Ramos (cell line): ENCODE data around the gene BRD8.
"Not testable (repeated sequence)": the region's sequence is repeated elsewhere in the genome, so short reads cannot be mapped to it uniquely, and the experiment has no call there.

Experiments
- in situ Hi-C: fragments of 300-500 bp; cut with MboI; formaldehyde crosslinking; loops from one replicate; pipeline ENCODE4 v1.14.3; 2022; ENCODE audit warnings: low sequenced_read_pairs; ENCODE audit not compliant: unreplicated experiment

BRD8 gene

GRCh38 chr5:138170299-138170698 is 8.1 kb downstream of the BRD8 start:
- in situ Hi-C loops: no loop called here

DNA sequence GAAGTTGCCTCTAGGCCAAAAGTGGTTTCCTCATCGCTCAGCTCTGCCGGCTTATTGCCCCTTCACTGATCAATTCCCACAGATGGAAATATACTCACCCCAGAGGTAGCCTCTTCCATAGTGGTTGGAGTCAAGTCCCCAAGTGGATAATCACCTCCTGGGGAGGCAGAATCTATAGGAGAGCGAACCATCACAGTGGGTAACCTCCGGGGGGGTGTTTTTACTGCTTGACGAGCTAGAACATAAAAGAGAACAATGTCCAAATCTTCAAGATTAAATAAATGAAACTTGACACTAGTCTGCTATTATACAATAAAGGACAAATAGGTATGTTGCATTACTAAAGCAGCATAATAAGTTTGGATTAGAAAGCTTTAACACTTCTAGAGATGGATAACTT is 9.3 kb downstream of the BRD8 start:
- in situ Hi-C loops: no loop called here

DNA sequence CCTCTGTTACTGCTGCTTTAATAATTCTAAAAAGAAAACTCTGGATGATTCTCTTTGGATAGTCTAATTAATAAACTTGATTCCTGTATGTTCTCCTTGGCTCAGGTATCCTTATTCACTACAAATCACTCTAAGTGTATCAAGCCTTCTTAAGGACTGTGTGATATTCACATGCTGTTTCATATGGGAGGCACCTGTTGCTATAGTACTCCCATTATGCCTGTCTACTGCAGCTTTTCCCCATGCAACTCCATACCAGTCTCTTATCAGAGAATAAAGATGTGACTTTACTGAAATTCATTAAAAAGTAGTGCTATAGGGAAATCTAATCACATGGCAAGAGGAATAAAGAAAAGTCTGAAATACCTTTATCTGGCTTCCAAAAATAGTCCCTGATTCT is 14.7 kb downstream of the BRD8 start:
- in situ Hi-C loops: no loop called here

GRCh38 chr5:138160706-138161105 is 17.7 kb downstream of the BRD8 start:
- in situ Hi-C loops: no loop called here

DNA sequence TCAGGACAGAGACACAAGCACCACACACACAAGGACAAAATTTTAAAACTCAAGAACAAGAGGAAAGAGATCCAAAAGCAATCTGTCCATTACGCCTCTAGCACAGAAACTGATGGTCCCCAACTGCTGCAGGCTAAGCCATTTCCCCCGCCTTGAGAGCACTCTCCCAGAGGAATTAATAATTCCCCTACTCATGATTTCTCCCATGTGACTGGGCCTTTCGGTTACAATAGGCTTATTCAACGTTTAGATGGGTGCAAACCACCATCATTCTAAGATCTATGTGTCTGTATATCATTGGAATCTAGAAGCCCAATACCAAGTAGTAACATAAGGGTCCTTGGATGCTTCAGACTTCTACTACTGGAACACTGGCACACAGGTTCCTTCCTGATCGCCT is 18.8 kb downstream of the BRD8 start:
- in situ Hi-C loops: no loop called here

GRCh38 chr5:138157626-138158025 is 20.8 kb downstream of the BRD8 start:
- in situ Hi-C loops: no loop called here

DNA sequence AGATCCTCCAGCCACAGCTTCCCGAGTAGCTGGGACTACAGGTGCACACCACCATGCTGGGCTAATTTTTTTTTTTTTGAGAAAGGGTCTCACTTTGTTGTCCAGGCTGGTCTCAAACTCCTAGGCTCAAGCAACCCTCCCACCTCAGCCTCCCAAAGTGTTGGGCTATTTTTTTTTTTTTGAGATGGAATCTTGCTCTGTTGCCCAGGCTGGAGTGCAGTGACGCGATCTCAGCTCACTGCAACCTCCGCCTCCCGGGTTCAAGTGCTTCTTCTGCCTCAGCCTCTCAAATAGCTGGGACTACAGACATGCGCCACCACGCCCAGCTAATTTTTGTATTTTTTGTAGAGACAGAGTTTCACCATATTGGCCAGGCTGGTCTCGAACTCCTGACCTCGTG is 22.5 kb downstream of the BRD8 start:
- in situ Hi-C loops: not testable (repeated sequence)

- in situ Hi-C loops: no loop called here
These were observed 28.9 kb downstream of the BRD8 start for GRCh38 chr5:138149530-138149929.

GRCh38 chr5:138148811-138149210 is 29.6 kb downstream of the BRD8 start:
- in situ Hi-C loops: no loop called here

DNA sequence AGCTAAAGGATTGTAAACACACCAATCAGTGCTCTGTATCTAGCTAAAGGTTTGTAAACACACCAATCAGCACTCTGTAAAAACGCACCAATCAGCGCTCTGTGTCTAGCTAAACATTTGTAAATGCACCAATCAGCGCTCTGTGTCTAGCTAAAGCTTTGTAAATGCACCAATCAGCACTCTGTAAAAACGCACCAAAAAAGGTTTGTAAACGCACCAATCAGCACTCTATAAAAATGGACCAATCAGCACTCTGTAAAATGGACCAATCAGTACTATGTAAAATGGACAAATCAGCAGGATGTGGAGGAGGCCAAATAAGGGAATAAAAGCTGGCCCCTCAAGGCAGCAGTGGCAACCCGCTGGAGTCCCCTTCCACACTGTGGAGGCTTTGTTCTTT is 34.9 kb downstream of the BRD8 start:
- in situ Hi-C loops: not testable (repeated sequence)

- in situ Hi-C loops: no loop called here
These were observed 36.7 kb downstream of the BRD8 start for GRCh38 chr5:138141734-138142133.

GRCh38 chr5:138140268-138140667 is 38.2 kb downstream of the BRD8 start:
- in situ Hi-C loops: no loop called here

DNA sequence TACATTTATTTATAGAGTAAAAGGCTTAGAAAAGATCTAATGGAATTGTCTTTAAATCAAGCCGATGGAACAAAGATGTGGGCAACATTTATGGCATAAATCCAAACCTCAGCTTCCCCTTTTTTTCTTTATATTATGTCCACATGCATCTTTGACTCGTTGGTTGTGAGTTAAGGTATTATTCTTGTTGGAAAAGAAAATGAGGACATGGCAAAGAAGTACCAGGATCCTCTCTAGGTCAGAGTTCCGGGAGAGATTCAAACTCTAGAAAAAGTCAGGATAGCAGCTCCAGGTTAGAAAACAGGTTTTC is 38.7 kb downstream of the BRD8 start:
- in situ Hi-C loops: no loop called here

DNA sequence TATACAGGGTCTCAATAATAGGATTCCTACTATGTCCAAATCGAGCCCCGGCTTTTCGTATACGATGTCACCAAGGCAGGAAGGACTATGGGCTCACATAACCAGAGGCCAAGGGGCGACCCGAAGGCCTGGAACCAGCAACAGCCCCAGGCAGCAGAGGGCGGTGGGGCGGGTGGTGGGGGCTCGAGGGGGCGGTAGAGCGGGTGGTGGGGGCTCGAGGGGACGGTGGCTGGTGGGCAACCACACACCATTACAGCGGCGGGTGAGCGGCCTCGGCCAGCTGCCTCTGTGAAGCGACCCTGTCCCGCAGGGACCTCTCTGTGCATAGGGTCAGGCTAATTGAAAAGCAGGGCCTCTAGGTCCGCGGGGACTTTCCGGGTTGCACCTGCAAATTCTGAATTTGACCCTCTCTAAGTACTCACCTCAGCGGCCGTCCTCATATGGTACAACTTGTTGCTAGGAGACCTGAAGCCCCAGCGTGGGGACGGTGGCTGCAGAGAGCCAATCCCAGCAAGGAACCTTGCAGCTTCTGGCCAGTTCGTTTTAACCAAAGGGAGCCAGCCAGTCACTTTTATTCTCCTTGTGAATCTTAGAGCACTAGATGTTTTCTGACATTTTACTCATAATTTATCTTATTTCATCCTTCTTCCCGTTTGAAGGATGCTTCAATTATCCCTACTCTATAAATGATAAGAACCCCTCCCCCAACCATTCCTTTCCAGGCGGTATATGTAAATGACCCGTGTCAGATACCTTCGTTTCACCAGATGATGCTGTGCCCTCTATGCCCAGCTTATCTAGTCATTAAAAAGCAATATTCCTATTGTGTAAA is 39.3 kb downstream of the BRD8 start, which contains the start of gene NME5:
Gene NME5 (minus strand): TSS at position 480 of the 832 bp plus-strand sequence. CDS start 648 bp downstream, outside the sequence.
- in situ Hi-C loops: no loop called here

DNA sequence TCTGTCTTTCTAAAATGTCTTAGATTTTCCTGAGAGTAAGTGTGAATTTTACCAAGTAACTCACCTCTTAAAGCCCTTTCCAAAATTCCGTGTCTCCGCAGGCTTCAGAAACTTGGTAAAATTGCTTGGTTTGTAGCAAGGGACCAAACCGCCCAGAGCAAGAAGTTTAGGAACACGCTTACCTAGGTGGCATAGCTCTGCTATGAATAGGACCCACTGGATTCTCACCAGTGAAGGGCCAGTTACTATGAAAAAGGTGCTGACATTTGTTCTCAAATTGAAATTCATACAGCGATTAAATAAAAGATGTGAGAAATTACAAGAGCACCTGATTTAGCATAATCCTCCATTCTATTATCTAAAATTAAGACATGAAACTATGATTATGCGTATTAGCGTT is 45.9 kb downstream of the BRD8 start:
- in situ Hi-C loops: no loop called here

DNA sequence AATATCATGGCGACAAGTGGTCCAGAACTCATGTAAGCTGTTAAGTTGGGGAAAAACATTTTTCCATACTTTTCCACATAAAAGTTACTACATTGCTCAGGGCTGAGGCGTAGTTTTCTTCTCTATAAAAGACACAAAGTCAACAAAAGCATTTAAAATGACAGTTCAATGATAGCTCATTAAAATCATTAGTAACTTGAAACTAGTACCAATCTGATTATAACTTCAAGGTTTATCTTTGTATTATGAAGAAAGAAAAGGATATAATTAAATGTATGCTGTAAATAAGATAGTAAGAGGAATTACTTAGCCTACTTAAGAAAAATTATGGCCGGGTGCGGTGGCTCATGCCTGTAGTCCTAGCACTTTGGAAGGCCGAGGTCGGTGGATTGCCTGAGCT is 49.1 kb downstream of the BRD8 start:
- in situ Hi-C loops: no loop called here

- in situ Hi-C loops: no loop called here
These were observed 50.1 kb downstream of the BRD8 start for GRCh38 chr5:138128334-138128733.

GRCh38 chr5:138115254-138115653 is 63.2 kb downstream of the BRD8 start:
- in situ Hi-C loops: no loop called here

DNA sequence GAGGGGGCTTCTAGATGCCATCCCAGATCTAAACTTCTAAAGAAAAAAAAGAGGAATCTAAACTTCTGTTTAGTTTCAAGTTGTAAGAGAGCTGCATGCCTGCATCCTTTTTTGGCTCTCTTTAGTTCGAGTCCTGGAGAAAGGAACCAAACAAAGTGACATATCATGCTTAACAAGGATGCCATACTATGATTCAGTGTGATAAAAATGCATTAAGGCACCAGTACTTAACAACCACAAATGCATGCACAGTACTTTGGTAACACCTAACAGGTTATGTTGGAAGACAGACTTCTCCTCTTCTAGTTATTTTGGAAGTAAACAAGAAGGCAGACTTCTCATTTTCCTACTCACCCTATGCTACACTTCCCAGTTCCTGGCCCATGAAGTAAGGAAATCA is 66.5 kb downstream of the BRD8 start:
- in situ Hi-C loops: no loop called here

DNA sequence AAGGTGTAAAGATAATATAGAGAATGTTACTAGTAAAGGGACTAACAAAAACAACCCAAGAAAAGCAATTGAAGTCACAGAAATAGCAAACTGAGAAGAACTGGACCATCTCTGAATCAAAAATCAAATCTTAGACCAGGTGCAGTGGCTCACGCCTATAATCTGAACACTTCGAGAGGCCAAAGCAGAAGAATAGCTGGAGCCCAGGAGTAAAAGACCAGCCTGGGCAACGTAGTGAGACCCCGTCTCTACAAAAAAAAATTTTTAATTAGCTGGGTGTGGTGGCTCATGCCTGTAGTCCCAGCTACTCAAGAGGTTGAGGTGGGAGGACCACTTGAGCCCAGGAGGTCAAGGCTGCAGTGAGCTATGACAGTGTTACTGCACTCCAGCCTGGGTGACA is 67.2 kb downstream of the BRD8 start:
- in situ Hi-C loops: no loop called here

DNA sequence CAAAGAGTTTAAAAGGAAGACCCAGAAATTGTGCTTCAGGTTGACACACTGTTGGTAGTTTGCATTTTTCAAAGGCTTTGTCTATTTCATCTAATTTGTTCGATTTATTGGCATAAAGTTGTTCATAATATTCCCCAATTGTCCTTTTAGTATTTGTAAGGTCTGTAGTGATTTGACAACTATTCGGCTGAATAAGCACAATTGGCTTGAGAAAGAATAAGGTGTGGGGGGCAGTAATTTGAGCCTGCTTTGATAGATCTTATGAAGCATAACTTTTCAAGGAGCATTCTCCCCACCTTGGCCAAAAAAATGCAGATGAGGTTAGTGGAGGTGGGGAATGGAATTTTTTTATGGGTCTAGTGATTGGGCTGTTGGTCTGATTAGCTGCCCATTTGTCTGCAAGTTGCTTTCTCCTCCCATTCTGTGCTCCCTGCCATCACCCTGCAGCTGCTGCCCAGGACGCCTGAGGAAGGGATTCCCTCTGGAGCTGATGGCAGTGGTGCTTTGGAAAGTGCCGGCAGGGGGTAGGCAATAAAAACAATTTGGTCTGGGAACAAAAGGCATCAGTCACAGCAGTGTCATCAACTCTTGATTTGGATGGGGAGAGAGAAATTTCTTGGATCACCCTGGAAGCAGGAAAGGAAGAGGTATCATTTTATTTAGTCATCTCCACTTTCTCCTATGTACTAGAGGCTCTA is 68.0 kb downstream of the BRD8 start:
- in situ Hi-C loops: no loop called here
